ENCODE results near the gene PTPRE. TPM values are rescaled to one million over a fixed set of nuclear protein-coding genes. Genes with fewer than 3 reads are reported as not detected.

PTPRE gene
- total RNA-seq, 1 donor from 2014 or later = 20.9 TPM

DNA sequence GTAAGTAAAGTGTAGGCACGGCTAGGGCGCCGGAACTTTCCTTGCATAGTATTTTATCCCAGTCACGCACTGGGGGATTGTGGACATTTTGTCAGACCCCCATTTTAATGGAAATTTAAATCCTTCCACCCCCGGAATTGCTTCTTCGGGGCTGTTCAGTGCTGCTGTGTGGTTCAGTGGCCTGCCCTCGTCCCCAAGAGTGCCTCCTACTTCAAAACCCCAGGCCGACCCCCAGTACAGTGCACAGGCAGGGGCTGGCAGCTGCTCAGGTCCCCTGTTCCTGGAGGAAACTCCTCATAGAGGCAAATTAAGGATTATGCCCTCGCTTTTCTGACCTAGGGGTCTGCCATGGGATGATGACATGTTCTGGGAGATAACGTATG, 94.5 kb downstream of the PTPRE start:
- no peak for DNase-seq

DNA sequence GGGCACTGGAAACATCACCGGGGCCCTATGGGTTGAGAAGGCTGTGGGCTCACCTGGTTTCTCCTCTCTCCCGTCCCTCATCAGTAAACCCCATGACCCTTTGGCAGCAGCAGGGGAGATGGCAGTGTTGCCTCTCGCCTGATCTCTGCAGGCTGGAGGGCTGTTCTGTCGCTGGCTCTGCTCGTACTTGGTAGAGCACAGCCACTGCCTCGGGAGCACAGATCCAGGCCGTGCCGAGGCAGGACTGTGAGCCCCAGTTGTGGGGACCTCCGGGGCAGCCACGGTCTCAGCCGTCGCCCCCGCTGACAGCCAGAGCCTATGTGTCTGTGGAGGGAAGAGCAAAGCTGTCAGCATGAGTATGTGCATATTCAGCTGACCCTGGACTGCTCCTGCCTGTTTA, 94.9 kb downstream of the PTPRE start:
- DNase-seq = no peak

DNA sequence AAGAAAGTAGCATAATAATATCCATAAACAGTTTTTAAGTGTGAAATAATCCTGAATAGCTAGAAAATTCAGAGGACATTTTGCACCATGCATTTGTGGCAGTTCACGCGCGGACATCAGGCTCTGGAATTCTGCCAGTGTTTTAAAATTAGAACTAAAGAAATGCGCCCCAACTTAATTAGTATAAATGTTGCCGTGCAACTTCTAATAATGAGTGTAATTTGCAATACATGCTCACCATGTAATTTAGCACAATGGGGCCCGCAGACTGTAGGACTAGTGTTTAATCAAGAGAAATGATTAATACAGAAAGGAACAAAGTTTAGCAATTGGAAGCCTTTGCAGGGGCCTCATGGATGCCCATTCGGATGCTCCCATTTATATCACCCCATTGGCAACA, 96.6 kb downstream of the PTPRE start:
- no peak for DNase-seq

- DNase-seq = no peak
These were observed 99.0 kb downstream of the PTPRE start for GRCh38 chr10:128005858-128006257.

GRCh38 chr10:128007056-128007455, 100.2 kb downstream of the PTPRE start:
- DNase-seq = peak; percentile 43

DNA sequence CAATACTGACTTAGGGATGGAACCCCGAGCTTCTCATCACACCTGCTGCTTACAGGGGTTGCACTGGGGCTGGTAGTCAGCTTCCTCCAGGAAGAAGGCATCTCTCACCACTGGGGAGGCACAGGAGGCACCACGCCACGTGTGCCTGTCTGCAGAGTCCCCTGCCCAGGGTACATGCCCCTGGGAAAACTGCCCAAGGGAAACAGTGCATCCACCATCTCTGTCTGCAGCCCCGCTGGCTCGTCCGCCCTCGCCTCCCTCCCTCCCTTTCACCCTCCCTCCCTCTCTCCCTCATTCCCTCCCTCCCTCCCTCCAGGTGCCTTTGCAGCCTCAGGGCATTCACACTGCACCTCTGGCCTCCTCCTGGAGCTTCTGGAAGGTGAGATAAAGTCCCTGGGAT, 101.1 kb downstream of the PTPRE start:
- DNase-seq = no peak

DNA sequence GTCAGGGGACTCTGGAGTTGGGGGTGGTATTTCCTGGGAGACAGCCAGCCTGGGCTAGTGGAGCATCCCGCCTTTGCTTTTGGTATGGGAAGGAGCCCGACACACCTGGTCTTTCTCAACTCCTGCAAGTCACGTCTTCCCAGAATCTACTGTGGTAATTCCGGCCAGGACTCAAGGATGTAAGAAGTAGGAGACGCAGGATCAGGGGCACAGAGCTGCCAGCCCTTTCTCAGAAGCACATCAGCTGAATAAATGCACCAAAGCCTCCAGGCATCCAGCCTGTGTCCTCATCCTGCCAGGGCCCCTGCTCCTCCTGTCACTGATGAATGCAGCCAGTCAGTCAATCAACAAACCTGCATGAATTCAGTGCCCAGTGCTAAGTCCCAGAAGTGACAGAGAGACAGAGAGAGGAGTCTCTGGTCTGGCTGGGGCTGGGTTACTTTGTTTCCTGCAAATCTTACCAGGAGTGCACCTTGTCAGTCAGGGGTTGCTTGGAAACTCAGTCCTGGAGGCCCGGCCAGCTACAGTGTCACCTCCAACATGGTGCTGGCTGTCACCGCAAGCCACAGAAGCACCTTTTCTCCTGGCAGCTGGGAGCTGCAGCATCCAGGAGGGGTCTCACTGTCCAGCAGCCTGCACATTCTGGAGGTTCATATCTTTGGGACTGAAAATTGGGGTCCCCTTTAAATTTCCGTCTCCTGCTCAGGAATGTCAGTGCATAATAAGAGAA, 101.8 kb downstream of the PTPRE start:
- no peak for DNase-seq

DNA sequence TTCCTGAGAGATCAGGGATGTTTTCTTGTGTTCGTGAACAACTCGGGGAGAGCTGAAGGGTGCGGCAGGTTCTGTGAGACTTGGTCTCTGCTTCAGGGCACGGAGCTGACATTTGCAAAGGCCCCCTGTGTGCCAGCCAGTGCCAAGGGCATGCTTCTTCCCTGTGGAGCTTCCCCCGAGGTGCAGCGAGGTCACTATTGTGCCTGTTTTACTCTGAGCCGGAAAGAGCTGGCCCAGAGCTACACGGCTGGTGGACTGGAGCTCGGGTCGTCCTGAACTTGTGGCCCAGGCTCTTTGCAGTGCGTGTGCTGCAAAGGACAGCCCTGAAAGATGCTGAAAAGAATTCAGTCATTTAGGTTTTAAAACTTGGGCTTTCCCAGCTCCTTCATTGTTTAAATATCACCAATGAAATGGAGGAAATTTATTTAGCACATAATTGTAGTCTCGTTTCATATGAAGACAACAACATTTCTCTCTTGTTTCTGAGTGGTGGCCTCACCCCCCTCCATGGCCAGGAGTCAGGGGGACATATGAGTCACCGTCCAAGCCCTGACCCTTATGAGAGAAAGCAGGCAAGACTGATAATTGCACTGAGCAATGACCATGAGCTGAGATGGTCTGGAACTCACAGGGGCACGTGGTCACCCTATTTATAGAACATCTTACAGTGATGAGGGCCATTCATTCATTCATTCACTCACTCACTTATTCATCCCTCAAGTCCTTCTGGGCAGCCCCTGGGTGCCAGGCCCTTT, 102.6 kb downstream of the PTPRE start:
- no peak for DNase-seq

DNA sequence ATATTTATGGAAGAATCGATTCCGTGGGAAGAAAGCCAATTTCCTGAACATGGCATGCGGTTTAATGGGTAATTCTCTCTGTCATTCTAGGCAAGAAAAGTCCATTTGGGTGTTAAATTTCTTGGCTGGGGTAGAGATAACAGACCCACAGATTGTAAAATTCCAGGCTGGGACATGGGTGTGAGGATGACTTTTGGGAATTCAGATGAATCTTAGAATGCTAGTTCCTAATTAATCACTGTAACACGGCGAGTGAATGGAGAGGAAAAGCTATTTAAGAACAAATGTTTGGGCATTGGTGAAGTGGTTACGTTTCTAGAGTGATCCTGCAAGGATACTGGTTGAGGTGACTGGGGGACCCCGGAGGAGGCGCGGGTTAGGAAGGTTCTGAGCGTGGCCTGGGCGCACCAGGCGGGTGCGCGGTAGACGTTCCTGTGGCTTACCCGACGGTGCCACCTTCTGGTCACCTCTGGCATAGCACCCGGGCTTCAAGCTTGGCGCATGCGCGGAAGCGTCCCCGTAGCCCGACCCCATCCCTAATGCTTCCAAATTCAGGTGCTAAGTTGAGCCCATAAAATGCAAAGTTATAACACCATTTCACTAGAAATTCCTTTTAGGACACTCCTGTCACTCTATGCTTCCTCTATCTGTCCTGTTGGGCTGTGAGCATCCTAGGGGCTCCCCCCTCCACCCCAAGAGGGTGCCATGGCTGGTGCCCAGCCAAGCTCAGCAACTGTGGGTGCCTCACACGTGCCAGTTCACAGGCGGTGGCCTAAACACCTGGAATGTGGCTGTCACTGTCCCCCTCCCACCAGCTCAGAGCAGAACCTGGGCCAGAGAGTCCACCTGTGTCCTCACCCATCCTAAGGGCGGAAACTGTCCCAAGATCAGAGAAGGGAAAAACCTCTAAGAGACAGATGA, 104.4 kb downstream of the PTPRE start:
- DNase-seq = peak; percentile 92

DNA sequence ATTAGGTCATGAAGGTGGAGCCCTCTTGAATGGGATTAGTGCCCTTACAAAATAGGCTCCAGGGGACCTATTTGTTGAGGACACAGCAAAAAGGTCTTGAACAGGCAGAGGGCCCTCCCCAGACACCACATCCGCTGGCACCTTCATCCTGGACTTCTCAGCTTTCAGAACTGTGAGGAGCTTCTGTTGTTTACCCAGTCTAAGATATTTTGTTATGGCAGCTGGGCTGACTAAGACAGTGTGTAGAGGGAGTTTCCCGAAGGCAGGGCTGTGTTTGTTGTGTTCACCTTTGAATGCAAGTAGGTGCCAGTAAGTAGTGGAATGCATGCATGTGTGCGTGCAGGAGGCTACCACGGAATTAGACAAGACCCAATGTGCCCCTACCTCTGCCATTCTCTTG, 106.7 kb downstream of the PTPRE start:
- DNase-seq = no peak

GRCh38 chr10:128014236-128014635, 107.3 kb downstream of the PTPRE start:
- no peak for DNase-seq

DNA sequence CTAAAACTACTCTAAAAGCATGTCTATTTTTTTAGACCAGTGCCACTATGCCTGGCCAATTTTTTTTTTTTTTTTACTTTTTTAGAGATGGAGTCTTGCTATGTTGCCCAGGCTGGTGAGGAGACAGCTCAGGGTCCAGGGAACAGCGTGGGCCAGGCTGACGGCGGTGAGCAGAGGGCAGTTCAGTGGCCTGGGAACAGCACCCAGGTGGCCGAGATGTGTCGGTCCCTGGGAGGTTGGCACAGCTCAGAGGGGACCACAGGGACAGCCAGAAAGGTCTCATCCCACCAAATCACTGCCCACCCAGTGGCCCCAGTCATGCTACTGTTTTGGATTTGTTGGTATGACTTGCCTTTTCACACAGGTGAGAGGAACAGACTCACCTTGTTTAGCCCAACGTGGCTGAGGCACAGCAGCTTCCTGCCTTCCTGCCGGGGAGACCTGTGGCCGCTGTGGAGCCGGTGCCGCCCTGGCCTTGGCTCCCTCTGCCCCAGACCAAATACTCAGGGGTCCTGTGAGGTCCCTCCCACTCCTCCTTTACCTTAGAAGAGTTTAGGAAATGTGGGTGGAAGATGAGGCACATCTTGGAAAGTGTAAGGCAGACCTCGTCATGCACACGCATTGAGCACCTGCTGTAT, 109.6 kb downstream of the PTPRE start:
- DNase-seq = no peak

- no peak for DNase-seq
These were observed 110.9 kb downstream of the PTPRE start for GRCh38 chr10:128017822-128018221.

- peak; percentile 87 for DNase-seq
These were observed 111.3 kb downstream of the PTPRE start for GRCh38 chr10:128018236-128018635.

- no peak for DNase-seq
These were observed 111.8 kb downstream of the PTPRE start for GRCh38 chr10:128018691-128019090.

DNA sequence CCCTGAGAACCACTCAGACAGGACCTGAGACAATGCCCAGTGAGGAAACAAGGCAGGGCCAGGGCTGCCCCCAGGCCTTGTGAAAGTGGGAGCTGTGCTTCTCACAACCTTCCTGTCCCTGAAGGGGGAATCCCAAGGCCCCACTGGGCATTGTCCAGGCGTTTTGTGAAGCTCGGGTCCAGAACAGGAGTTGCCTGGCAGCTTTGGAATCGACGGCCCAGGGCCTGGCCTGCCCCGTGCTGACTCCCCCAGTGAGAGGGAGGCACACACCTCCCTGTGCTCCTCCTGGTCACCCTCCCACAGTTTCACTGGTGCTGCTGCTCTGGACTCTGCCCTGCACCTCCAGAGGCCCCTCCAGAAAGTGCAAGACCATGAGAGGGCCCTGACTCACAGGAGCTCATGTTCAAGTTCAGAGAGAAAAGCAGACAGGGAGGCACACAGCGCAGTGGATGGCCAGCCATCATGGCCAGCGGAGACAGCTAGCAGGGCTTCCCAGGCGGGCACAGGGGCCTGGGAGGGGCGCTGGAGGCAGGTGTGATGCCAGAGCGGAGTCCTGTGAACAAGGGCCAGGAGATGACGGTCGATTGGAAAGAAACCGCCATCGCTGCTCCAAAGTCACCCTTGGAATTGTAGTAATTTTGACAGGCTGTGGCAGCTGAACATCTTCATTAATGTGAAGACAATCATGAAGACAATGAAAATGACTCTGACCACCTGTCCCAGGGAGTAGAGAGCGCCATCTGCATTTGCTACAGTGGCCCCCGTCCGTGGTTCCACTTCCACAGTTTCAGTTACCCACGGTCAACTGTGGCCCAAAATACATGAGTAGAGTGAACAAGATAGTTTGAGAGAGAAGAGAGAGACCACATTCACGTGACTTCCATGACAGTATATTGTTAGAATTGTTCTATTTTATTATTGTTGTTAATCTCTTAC, 115.6 kb downstream of the PTPRE start:
- no peak for DNase-seq

GRCh38 chr10:128024426-128024825, 117.5 kb downstream of the PTPRE start:
- DNase-seq = no peak

GRCh38 chr10:128025437-128025836, 118.5 kb downstream of the PTPRE start:
- no peak for DNase-seq

GRCh38 chr10:128025951-128026350, 119.0 kb downstream of the PTPRE start:
- DNase-seq = no peak

DNA sequence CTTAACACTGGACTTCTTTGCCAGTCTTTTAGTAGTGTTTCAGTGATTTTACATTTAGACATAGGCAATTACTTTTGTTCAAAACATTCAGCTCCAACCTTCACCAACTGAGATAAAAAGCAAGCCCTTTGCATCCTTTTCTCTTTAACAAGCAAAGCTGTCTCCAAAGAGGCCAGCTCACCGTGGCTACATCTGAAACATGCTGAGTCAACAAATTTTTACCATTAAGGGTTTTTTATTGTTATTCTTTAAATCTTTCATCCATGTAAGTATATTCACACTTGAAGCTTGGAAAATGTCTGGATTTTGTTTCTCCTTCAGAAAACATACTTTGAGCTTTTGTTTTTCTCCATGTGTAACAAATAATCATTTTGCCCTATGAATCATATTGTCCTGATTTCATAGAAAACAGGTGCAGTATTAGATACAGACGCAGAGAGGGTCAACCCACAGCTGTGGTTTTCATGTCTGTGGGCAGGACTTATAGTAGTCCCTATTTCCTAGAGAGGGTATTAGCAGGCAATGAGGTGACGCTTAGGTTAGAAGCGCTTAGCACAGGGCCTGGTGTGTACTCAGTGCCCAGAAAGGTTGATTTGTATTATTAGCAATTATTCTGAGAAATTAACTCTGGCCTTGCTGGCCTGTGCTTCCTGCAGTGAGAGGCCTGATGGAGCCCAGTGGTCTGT, 119.9 kb downstream of the PTPRE start:
- no peak for DNase-seq

DNA sequence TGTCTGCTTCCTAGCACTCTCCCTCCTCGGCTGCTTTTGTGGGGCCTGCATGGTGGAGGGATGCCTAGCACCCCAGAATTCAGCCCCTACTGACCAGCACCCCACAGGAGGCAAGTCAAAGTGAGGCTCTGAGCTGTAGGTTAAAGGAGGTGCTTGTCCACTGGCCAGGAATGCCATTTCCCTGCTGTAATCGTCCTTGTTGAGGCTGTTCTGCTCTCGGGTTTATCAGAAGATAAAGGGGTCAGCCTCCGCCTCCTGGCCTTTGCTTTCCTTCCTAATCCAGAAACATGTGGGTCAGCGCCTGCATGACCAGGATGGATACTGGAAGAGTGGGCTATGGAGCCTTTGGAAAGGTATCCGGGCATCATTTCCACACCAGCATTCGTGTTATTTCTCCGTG, 120.4 kb downstream of the PTPRE start:
- no peak for DNase-seq
